AG09309 (cell line): ENCODE results near the gene NLGN1.
A peak's percentile ranks its signal among the peaks of the same experiment; 100 is the strongest.
"Not testable (repeated sequence)": the region's sequence is repeated elsewhere in the genome, so short reads cannot be mapped to it uniquely, and the experiment has no call there.

Source experiments
- DNase-seq: peaks from one replicate; pipeline ENCODE4 v3.0.0-alpha.2; 2010; ENCODE audit warnings: low read depth
- H3K4me3 ChIP-seq: 2 replicates; pipeline ENCODE4 v1.5.1; 2011; ENCODE audit warnings: mild to moderate bottlenecking, low read depth, low read length, moderate library complexity; ENCODE audit not compliant: control insufficient read depth
- TF ChIP-seq, protein P1 (sequence below): IDR thresholded peaks from 2 replicates; pipeline ENCODE4 v1.5.1; 2011; ENCODE audit warnings: mild to moderate bottlenecking, low read depth, low read length, inconsistent platforms; ENCODE audit not compliant: insufficient read depth, control insufficient read depth; ENCODE audit errors: missing control alignments

NLGN1 gene

GRCh38 chr3:173397161-173398110 lies at the start of gene NLGN1:
TSS of gene NLGN1 (plus strand) at chr3:173397744.
- TF ChIP-seq, protein P1, sequence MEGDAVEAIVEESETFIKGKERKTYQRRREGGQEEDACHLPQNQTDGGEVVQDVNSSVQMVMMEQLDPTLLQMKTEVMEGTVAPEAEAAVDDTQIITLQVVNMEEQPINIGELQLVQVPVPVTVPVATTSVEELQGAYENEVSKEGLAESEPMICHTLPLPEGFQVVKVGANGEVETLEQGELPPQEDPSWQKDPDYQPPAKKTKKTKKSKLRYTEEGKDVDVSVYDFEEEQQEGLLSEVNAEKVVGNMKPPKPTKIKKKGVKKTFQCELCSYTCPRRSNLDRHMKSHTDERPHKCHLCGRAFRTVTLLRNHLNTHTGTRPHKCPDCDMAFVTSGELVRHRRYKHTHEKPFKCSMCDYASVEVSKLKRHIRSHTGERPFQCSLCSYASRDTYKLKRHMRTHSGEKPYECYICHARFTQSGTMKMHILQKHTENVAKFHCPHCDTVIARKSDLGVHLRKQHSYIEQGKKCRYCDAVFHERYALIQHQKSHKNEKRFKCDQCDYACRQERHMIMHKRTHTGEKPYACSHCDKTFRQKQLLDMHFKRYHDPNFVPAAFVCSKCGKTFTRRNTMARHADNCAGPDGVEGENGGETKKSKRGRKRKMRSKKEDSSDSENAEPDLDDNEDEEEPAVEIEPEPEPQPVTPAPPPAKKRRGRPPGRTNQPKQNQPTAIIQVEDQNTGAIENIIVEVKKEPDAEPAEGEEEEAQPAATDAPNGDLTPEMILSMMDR, result peak; percentile 32
- peak within 1 kb of the TSS; percentile 89 for H3K4me3 ChIP-seq
- peak; percentile 47 for DNase-seq

GRCh38 chr3:173351886-173352285 lies 45.7 kb upstream of the NLGN1 start:
- no peak for DNase-seq
- H3K4me3 ChIP-seq, result no peak overlapping the region
- TF ChIP-seq, protein P1, result no peak

DNA sequence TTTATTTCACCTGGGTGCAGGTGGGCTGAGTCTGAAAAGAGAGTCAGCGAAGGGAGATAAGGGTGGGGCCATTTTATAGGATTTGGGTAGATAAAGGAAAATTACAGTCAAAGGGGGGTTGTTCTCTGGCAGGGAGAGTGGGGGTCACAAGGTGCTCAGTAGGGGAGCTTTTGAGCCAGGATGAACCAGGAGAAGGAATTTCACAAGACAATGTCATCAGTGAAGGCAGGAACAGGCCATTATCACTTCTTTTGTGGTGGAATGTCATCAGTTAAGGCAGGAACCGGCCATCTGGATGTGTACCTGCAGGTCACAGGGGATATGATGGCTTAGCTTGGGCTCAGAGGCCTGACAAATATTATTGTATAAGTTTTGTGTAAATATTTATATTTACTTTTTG lies 44.4 kb upstream of the NLGN1 start:
- H3K4me3 ChIP-seq, DNase-seq: not testable (repeated sequence)

DNA sequence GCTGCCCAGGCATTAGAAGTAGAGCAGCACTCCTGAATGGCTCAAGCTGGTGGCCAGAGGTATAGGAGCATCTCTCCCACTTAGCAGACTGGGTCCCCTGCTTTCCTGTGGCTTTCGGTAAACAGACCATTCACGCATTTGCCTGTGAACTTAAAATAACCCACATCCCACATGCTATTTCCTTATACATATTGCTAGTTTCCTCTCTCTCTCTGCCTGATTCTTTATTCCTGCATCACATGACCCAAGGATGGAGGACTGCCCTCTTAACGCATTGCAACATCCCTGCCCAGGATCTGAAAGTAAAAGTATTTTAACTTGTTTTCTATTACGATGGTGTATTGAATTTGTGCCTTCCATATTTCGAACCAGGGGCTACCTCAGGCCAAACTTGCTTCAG lies 43.4 kb upstream of the NLGN1 start:
- no peak overlapping the region for H3K4me3 ChIP-seq
- TF ChIP-seq, protein P1, result no peak
- DNase-seq, result no peak

DNA sequence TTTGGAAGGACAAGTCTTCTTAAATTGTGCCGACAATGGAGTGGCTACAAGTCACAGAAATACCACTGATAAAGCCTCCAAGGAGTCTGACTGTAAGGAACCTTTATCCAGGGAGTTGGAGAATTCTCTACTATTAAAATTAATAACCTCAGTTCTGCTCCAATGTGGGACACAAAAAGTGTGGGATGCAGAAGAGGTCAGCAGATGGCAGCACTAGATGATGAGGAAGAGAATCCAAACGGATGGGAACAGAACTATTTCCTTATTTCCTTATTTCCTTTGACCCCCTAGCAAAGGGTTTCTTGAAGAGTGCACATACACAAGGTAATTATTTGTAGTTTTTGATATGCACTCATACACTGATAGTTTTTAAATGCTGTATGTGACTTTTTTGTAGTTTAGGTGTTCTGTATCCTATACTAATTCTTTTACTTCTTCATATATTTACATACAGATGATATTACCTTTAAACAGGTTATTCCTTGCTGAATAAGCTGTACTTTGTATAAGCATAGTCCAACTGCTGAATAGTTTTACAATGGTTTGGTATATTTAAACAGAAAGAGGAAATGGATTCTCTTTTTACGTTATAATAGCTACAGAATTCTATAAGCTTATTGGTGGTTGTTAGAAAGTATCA lies 25.6 kb upstream of the NLGN1 start:
- no peak overlapping the region for H3K4me3 ChIP-seq
- DNase-seq, result no peak
- TF ChIP-seq, protein P1, result peak; percentile 74

GRCh38 chr3:173380681-173381080 lies 16.9 kb upstream of the NLGN1 start:
- TF ChIP-seq, protein P1, result no peak
- DNase-seq, result no peak
- no peak overlapping the region for H3K4me3 ChIP-seq

GRCh38 chr3:173381936-173382335 lies 15.6 kb upstream of the NLGN1 start:
- DNase-seq, H3K4me3 ChIP-seq: not testable (repeated sequence)
